K562 (cell line): ENCODE data around the gene MEF2D. TPM values are rescaled to one million over a fixed set of nuclear protein-coding genes. Genes with fewer than 3 reads are reported as not detected.

ENCODE experiments used
- ATAC-seq: fragments of 200-7000 bp; cut with Tn5 transposase; 3 replicates; pipeline ENCODE4 v1.9.1; 2020; ENCODE audit warnings: moderate library complexity
- BruUV-seq: library from RNA; stranded (reverse); fragments of 400-500 nt; replicated peaks from 2 replicates; lab custom pipeline; 2021; lab: Mats Ljungman, UMichigan
- CTCF ChIA-PET: fragments of 300-600 bp; formaldehyde crosslinking; extraction: SDS; loops from one replicate; lab custom pipeline; 2021; ENCODE audit warnings: low intra/inter-chr PET ratio; lab: Yijun Ruan, JAX
- POLR2A ChIA-PET: fragments of 300-600, 350-650 bp; sonication (Branson Sonifier 250); formaldehyde crosslinking; extraction: SDS; loops from one replicate; lab custom pipeline; 2021; ENCODE audit warnings: antibody characterized with exemption, inconsistent platforms; lab: Yijun Ruan, JAX
- DNase-seq, 4 experiments: peaks; one replicate each; pipeline versions ENCODE4 v3.0.0 to v3.0.0-alpha.2; 2011 to 2018; ENCODE audit warnings: low spot score in 3 of 4, mixed read lengths in 3 of 4; ENCODE audit errors: extremely low read depth in 1 of 4
- FAIRE-seq: peaks from 2 replicates; lab custom pipeline; 2011; peaks lifted over from hg19 to GRCh38; lab: Jason Lieb, UNC
- H2AFZ ChIP-seq: 2 replicates; pipeline ENCODE4 v1.6.0; 2011; ENCODE audit warnings: low read depth, low read length, control low read depth, inconsistent platforms
- H3K27ac ChIP-seq: fragments of 200-600 bp; 3 replicates; pipeline ENCODE4 v1.8.0; 2011; ENCODE audit warnings: low read depth, mild to moderate bottlenecking, control low read depth, inconsistent platforms, low read length, moderate library complexity, mixed read lengths; ENCODE audit errors: extremely low read depth
- H3K27me3 ChIP-seq, 2 experiments: fragments of 300-600 bp in 1 of 2; 2 replicates in 1 of 2; 3 replicates in 1 of 2; pipeline versions ENCODE4 v1.6.0 to v1.8.0; 2011; ENCODE audit warnings: inconsistent platforms in 2 of 2, low read length in 2 of 2, mild to moderate bottlenecking in 1 of 2, mixed read lengths in 1 of 2, moderate library complexity in 1 of 2; ENCODE audit not compliant: control insufficient read depth in 2 of 2, insufficient read depth in 2 of 2
- H3K36me3 ChIP-seq: fragments of 300-600 bp; 3 replicates; pipeline ENCODE4 v1.8.0; 2011; ENCODE audit warnings: mild to moderate bottlenecking, low read length, inconsistent platforms; ENCODE audit not compliant: control insufficient read depth, insufficient read depth
- H3K4me1 ChIP-seq, 2 experiments: fragments of 200-600 bp in 1 of 2; replicated peaks in 1 of 2; 2 replicates in 1 of 2; 3 replicates in 1 of 2; pipeline versions ENCODE4 v1.5.1 to v1.8.0; 2011; ENCODE audit warnings: inconsistent platforms in 2 of 2, low read length in 2 of 2, mild to moderate bottlenecking in 1 of 2, mixed read lengths in 1 of 2, moderate library complexity in 1 of 2; ENCODE audit not compliant: control insufficient read depth in 2 of 2, insufficient read depth in 2 of 2
- H3K4me2 ChIP-seq: 2 replicates; pipeline ENCODE4 v1.6.1; 2011; ENCODE audit warnings: low read length, control low read depth, inconsistent platforms, mixed read lengths; ENCODE audit not compliant: insufficient read depth
- H3K4me3 ChIP-seq: fragments of 200-600 bp; sonication (generic), shearing (Covaris generic); 2 replicates; pipeline ENCODE4 v1.5.1; 2016; ENCODE audit warnings: control low read depth, inconsistent platforms
- H3K79me2 ChIP-seq: fragments of 200-600 bp; 3 replicates; pipeline ENCODE4 v1.8.0; 2011; ENCODE audit warnings: low read length, inconsistent platforms; ENCODE audit not compliant: control insufficient read depth, insufficient read depth
- H3K9ac ChIP-seq, 2 experiments: 2 replicates each; pipeline versions ENCODE4 v1.6.0 to v1.6.1; 2011; ENCODE audit warnings: low read depth in 2 of 2, low read length in 2 of 2, control low read depth in 1 of 2, inconsistent platforms in 1 of 2, mild to moderate bottlenecking in 1 of 2, mixed read lengths in 1 of 2; ENCODE audit not compliant: insufficient read depth in 1 of 2
- H3K9me1 ChIP-seq: one replicate; pipeline ENCODE4 v1.6.0; 2011; ENCODE audit warnings: inconsistent platforms, mild to moderate bottlenecking, low read length, moderate library complexity; ENCODE audit not compliant: control insufficient read depth, insufficient read depth
- H3K9me3 ChIP-seq: replicated peaks from 2 replicates; pipeline ENCODE4 v1.5.1; 2011; ENCODE audit warnings: low read depth, low read length, inconsistent platforms; ENCODE audit not compliant: control insufficient read depth, insufficient read depth
- H4K20me1 ChIP-seq: replicated peaks from 2 replicates; pipeline ENCODE4 v1.6.1; 2011; ENCODE audit warnings: low read length, inconsistent platforms, mixed read lengths; ENCODE audit not compliant: control insufficient read depth, insufficient read depth
- CCNT2 ChIP-seq: IDR thresholded peaks from 2 replicates; pipeline ENCODE4 v1.6.1; 2011; ENCODE audit warnings: borderline replicate concordance, low read depth, mild to moderate bottlenecking, moderate library complexity, mixed read lengths, low read length; ENCODE audit not compliant: insufficient read length; ENCODE audit errors: extremely low read depth
- CHD1 ChIP-seq: fragments of 200-600 bp; sonication (generic); IDR thresholded peaks from one replicate; pipeline ENCODE4 v1.6.1; 2012; ENCODE audit warnings: mild to moderate bottlenecking, moderate library complexity, low read length, inconsistent platforms
- CSDE1 ChIP-seq, 2 experiments: fragments of 450-650 bp; IDR thresholded peaks; 2 replicates each; pipeline ENCODE4 v1.6.1; 2016; ENCODE audit warnings: mild to moderate bottlenecking in 1 of 2
- ETS2 ChIP-seq: IDR thresholded peaks from 2 replicates; pipeline ENCODE4 v1.6.1; 2016; ENCODE audit warnings: borderline replicate concordance, missing genetic modification characterization, mild to moderate bottlenecking, moderate library complexity, missing compliant biosample characterization; ENCODE audit not compliant: poor library complexity, severe bottlenecking
- NONO ChIP-seq, 2 experiments: fragments of 200-400 bp in 1 of 2; fragments of 450-650 bp in 1 of 2; formaldehyde crosslinking in 1 of 2; IDR thresholded peaks; 2 replicates each; pipeline ENCODE4 v1.6.1; 2017; ENCODE audit warnings: low read depth in 2 of 2, mild to moderate bottlenecking in 2 of 2, moderate library complexity in 2 of 2, low read length in 1 of 2
- RAD51 ChIP-seq: fragments of 450-650 bp; IDR thresholded peaks from 2 replicates; pipeline ENCODE4 v1.7.1; 2016; ENCODE audit warnings: low read depth, mild to moderate bottlenecking, borderline replicate concordance
- SMAD3 ChIP-seq: fragments of 450-650 bp; formaldehyde crosslinking; conservative IDR thresholded peaks from 2 replicates; pipeline ENCODE4 v1.4.0; 2020; ENCODE audit warnings: mild to moderate bottlenecking
- TCF3 ChIP-seq: sonication (generic); formaldehyde crosslinking; IDR thresholded peaks from 2 replicates; pipeline ENCODE4 v1.4.0; 2020; ENCODE audit warnings: mild to moderate bottlenecking, missing genetic modification reagents
- ZBTB1 ChIP-seq: sonication (generic); formaldehyde crosslinking; IDR thresholded peaks from 2 replicates; pipeline ENCODE4 v1.8.1; 2023; ENCODE audit warnings: missing genetic modification reagents, low read depth, mild to moderate bottlenecking, borderline replicate concordance
- ZFP36 ChIP-seq: fragments of 150-350 bp; IDR thresholded peaks from 2 replicates; pipeline ENCODE4 v1.6.1; 2018; ENCODE audit warnings: low read length, low read depth; ENCODE audit not compliant: partially characterized antibody
- ZNF699 ChIP-seq: fragments of 250-450 bp; sonication (Bioruptor Pico); IDR thresholded peaks from 2 replicates; pipeline ENCODE4 v1.8.0; 2021; ENCODE audit warnings: mild to moderate bottlenecking, moderate library complexity; ENCODE audit not compliant: insufficient replicate concordance
- WGBS: fragments of 100-300 bp; shearing (Covaris generic); methylation state at CpG from one replicate; pipeline ENCODE4 v1.1.6; 2016; ENCODE audit warnings: low coverage, mixed read lengths; ENCODE audit not compliant: insufficient coverage; ENCODE audit errors: missing lambda C conversion rate; 5-methylcytosine and 5-hydroxymethylcytosine counted together
- in situ Hi-C: fragments of 300-500 bp; cut with MboI; formaldehyde crosslinking; loops from 4 replicates; pipeline ENCODE4 v1.15.0; 2018; ENCODE audit warnings: inconsistent platforms, mixed read lengths
- intact Hi-C: fragments of 100-400 bp; cut with micrococcal nuclease; formaldehyde crosslinking; loops from 2 replicates; pipeline ENCODE4 v1.14.2; 2022
- polyA plus RNA-seq, 8 experiments: library from polyadenylated mRNA; depleted of rRNA in 4 of 8; stranded (reverse) in 5 of 8; unstranded in 3 of 8; fragments of >200 nt; fragmentation: Nextera tagmentation in 2 of 8; fragmentation: Illumina TruSeq in 1 of 8; extraction: Ambion mirVana in 2 of 8; extraction: Trizol in 1 of 8; gene quantifications; 2 replicates each; pipeline versions ENCODE4 v1.2.1 to v1.2.3, GENCODE V29; 2011 to 2014; ENCODE audit warnings: inconsistent platforms in 1 of 8, missing spikeins in 1 of 8
- total RNA-seq, 7 experiments: library from RNA; depleted of rRNA in 6 of 7; stranded (reverse); fragments of >200 nt in 6 of 7; fragmentation: Illumina TruSeq in 2 of 7; extraction: Trizol in 2 of 7; gene quantifications; 2 replicates each; pipeline versions ENCODE4 v1.2.1 to v1.2.3, GENCODE V29; 2011 to 2021; ENCODE audit warnings: low replicate concordance in 1 of 7
- TF ChIP-seq, protein P1 (sequence below): sonication (generic); formaldehyde crosslinking; IDR thresholded peaks from 2 replicates; pipeline ENCODE4 v1.8.0; 2023; ENCODE audit warnings: mild to moderate bottlenecking, missing genetic modification reagents
- TF ChIP-seq, protein P2 (sequence below): fragments of 450-650 bp; IDR thresholded peaks from 2 replicates; pipeline ENCODE4 v1.6.1; 2016; ENCODE audit warnings: low read depth, mild to moderate bottlenecking, moderate library complexity
- TF ChIP-seq, protein P3 (sequence below): fragments of 200-800 bp; sonication (Bioruptor generic); IDR thresholded peaks from 2 replicates; pipeline ENCODE4 v1.6.1; 2017; ENCODE audit warnings: missing genetic modification characterization, missing compliant biosample characterization

The MEF2D gene
- total and polyA plus RNA-seq, 9 of the 15 experiments (the other 6 are each of a cell fraction or from before 2014, with no cell fraction given), result 0.10 to 19.5 (median 2.6) TPM

DNA sequence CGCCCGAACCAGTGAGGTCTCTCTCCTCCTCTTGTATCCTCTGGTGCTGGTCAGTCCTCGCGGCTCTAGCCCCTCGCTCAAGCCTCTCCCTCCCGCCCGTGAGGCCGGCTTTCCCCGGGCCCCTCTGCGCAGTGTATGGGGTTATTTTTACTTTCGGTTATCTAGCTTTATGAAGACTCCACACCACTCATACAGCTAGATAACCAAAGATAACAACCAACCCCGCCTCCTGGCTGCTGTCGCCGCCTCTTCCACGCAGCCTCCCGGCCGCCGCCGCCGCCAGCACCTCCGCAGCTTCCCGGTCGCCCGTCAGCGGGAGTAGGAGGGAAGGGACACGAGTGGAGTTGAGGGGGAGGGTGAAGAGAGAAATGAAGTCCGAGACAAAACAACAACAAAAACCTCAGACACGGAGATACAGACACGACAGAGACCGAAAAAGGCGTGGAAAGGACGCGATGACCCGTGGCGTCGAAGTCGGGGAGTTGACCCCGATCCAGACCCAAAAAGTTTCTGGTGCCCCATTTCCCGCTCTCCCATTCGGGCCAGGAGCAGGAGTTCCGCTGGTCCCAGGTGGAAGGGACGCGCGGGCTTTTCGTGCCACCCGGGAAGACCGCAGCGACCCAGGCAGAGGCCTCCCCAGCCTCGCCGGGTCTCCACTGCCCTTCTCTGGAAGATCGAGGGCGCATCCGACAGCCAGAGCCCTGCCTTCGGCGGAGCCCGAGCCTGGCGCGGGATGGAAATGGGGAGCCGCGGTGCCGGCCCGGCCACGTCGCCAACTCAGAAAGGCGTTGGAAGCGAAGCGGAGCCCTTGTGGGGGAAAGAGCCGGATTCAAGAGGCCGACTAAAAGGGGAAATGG, 80.1 kb downstream of the MEF2D start:
- ATAC-seq (peak; percentile 6), FAIRE-seq (no peak), DNase-seq (peak in 2 of 4 experiments; percentile 51 to 57)
- Histone ChIP-seq H3K4me2 (peak overlapping the region; percentile 8), H3K79me2 (no peaks in the 10 kb centered on the region), H4K20me1 (0 out of 2 replicates have a peak, but pooled peaks cover 7% of the 10 kb centered on the region), H2AFZ (peak overlapping the region; percentile 87; the same call in 1 of the 2 replicates), H3K27ac (no peak overlapping the region), H3K9me1 (no peaks in the 10 kb centered on the region), H3K4me1 (peaks cover 41% of the 10 kb centered on the region in 2 experiments; a peak in 4 of 5 replicates), H3K9me3 (no peaks in the 10 kb centered on the region), H3K36me3 (no peaks in the 10 kb centered on the region), H3K9ac (peak overlapping the region; percentile 35 to 74; a peak in 3 of 4 replicates), H3K4me3 (peak overlapping the region; percentile 31), H3K27me3 (peaks cover 15 to 23% of the 10 kb centered on the region in 2 experiments; a peak in 3 of 5 replicates)
- ChIA-PET POLR2A (interaction anchor here (1.4 to 1.7 kb wide), 2 partner anchors 9 to 17 kb away, joined by 3 to 4 read pairs; no protein-coding TSS in a partner anchor), CTCF (no interaction called here)
- intact Hi-C loops (no loop called here), in situ Hi-C loops (no loop called here)
- no TSS peak for BruUV-seq
- 14% methylated on average over 61 of the region's 69 CpGs for WGBS
- TF ChIP-seq, protein P1, sequence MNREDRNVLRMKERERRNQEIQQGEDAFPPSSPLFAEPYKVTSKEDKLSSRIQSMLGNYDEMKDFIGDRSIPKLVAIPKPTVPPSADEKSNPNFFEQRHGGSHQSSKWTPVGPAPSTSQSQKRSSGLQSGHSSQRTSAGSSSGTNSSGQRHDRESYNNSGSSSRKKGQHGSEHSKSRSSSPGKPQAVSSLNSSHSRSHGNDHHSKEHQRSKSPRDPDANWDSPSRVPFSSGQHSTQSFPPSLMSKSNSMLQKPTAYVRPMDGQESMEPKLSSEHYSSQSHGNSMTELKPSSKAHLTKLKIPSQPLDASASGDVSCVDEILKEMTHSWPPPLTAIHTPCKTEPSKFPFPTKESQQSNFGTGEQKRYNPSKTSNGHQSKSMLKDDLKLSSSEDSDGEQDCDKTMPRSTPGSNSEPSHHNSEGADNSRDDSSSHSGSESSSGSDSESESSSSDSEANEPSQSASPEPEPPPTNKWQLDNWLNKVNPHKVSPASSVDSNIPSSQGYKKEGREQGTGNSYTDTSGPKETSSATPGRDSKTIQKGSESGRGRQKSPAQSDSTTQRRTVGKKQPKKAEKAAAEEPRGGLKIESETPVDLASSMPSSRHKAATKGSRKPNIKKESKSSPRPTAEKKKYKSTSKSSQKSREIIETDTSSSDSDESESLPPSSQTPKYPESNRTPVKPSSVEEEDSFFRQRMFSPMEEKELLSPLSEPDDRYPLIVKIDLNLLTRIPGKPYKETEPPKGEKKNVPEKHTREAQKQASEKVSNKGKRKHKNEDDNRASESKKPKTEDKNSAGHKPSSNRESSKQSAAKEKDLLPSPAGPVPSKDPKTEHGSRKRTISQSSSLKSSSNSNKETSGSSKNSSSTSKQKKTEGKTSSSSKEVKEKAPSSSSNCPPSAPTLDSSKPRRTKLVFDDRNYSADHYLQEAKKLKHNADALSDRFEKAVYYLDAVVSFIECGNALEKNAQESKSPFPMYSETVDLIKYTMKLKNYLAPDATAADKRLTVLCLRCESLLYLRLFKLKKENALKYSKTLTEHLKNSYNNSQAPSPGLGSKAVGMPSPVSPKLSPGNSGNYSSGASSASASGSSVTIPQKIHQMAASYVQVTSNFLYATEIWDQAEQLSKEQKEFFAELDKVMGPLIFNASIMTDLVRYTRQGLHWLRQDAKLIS (CRISPR knock-in tag), result 0 out of 2 replicates have a peak, but pooled peaks have one; percentile 83
- TF ChIP-seq SMAD3 (no peak), CHD1 (peak; percentile 45), NONO (IDR thresholded peaks at IDR 0.05; ENCODE audit: low read depth in 2 of 2, low read length in 1 of 2) (no peak), ETS2 (no peak), TCF3 (CRISPR knock-in tag) (no peak), CCNT2 (peak; percentile 38), RAD51 (no peak), ZFP36 (peak; percentile 96), ZNF699 (CRISPR knock-in tag) (no peak), ZBTB1 (no peak), CSDE1 (IDR thresholded peaks at IDR 0.05) (no peak)
- TF ChIP-seq, protein P2, sequence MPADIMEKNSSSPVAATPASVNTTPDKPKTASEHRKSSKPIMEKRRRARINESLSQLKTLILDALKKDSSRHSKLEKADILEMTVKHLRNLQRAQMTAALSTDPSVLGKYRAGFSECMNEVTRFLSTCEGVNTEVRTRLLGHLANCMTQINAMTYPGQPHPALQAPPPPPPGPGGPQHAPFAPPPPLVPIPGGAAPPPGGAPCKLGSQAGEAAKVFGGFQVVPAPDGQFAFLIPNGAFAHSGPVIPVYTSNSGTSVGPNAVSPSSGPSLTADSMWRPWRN, result no peak
- TF ChIP-seq, protein P3, sequence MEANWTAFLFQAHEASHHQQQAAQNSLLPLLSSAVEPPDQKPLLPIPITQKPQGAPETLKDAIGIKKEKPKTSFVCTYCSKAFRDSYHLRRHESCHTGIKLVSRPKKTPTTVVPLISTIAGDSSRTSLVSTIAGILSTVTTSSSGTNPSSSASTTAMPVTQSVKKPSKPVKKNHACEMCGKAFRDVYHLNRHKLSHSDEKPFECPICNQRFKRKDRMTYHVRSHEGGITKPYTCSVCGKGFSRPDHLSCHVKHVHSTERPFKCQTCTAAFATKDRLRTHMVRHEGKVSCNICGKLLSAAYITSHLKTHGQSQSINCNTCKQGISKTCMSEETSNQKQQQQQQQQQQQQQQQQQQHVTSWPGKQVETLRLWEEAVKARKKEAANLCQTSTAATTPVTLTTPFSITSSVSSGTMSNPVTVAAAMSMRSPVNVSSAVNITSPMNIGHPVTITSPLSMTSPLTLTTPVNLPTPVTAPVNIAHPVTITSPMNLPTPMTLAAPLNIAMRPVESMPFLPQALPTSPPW (CRISPR knock-in tag), result peak; percentile 43; the same call in 1 of the 2 replicates
